ENCODE measurements around the gene HDAC7.

- TF ChIP-seq POLR2A (IDR thresholded peaks at IDR 0.05) = no peak
- no peak for TF ChIP-seq CTCF (IDR thresholded peaks at IDR 0.05)
Measured at GRCh38 chr12:47777741-47778558, 41.8 kb downstream of the HDAC7 start.
